Activated T-cell treated with anti-CD3 and anti-CD28 coated beads, Interleukin-2, amount 50 U/mL, for 48 hours (primary cell): ENCODE results near the gene TLE2.
A peak's percentile ranks its signal among the peaks of the same experiment; 100 is the strongest.

Source experiments
- DNase-seq, 2 experiments: peaks; one replicate each; pipeline ENCODE4 v3.0.0-alpha.2; 2020

The TLE2 gene

GRCh38 chr19:3036119-3036976 lies 7.3 kb upstream of the TLE2 start:
- peak; percentile 87 to 91 for DNase-seq

GRCh38 chr19:3035542-3036118 lies 6.5 kb upstream of the TLE2 start:
- DNase-seq: peak; percentile 94

GRCh38 chr19:3034656-3035541 lies 5.8 kb upstream of the TLE2 start:
- DNase-seq: peak; percentile 69 to 70

- no peak for DNase-seq
These were observed 5.3 kb upstream of the TLE2 start for GRCh38 chr19:3034406-3034655.

GRCh38 chr19:3033595-3034405 lies 4.7 kb upstream of the TLE2 start:
- DNase-seq: no peak

- DNase-seq: no peak
These were observed 2.5 kb upstream of the TLE2 start for GRCh38 chr19:3031607-3031867.

- DNase-seq: peak in 1 of 2 experiments; percentile 29
These were observed 595 bp downstream of the TLE2 start for GRCh38 chr19:3028305-3029064.

- DNase-seq: no peak
These were observed 1.1 kb downstream of the TLE2 start for GRCh38 chr19:3027981-3028304.

- no peak for DNase-seq
These were observed 1.8 kb downstream of the TLE2 start for GRCh38 chr19:3027292-3027691.

- no peak for DNase-seq
These were observed 2.3 kb downstream of the TLE2 start for GRCh38 chr19:3026768-3027167.

- no peak for DNase-seq
These were observed 3.6 kb downstream of the TLE2 start for GRCh38 chr19:3025549-3025886.

GRCh38 chr19:3024870-3025548 lies 4.1 kb downstream of the TLE2 start:
- DNase-seq: no peak

GRCh38 chr19:3024509-3024869 lies 4.6 kb downstream of the TLE2 start:
- peak; percentile 43 to 56 for DNase-seq

- no peak for DNase-seq
These were observed 8.6 kb downstream of the TLE2 start for GRCh38 chr19:3020321-3020960.

- no peak for DNase-seq
These were observed 9.7 kb downstream of the TLE2 start for GRCh38 chr19:3019211-3019854.

GRCh38 chr19:3017923-3018322 lies 11.2 kb downstream of the TLE2 start:
- no peak for DNase-seq

GRCh38 chr19:3015126-3016057 lies 13.7 kb downstream of the TLE2 start:
- DNase-seq: no peak

- no peak for DNase-seq
These were observed 14.9 kb downstream of the TLE2 start for GRCh38 chr19:3014135-3014534.

GRCh38 chr19:3013263-3013725 lies 15.8 kb downstream of the TLE2 start:
- DNase-seq: no peak
